Endothelial cell of hepatic sinusoid (primary cell): ENCODE measurements around the gene VCY1B.
"Not testable (repeated sequence)": the region's sequence is repeated elsewhere in the genome, so short reads cannot be mapped to it uniquely, and the experiment has no call there.

ENCODE experiments used
- in situ Hi-C: cut with HindIII; loops from 2 replicates; pipeline ENCODE4 v1.10.0; 2017; ENCODE audit warnings: low sequenced_read_pairs

The VCY1B gene

DNA sequence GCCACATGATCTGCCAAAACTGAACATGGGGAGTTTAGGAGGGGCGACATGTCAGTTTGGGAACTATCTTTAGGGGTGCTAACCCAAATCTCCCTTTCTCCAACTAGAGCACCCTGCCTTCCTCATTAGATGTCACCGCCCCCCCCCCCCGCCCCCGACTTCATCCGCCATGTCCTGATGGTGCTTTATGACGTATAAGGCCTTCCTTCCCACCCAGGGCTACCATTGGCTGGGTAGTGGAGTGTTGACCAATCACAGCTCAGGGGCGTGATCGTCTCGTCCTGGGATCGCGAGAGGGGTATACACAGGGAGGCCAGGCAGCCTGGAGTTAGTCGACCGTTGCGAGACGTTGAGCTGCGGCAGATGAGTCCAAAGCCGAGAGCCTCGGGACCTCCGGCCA, at the start of gene VCY1B:
VCY1B (plus strand) TSS at position 301 of the 400 bp plus-strand sequence; CDS start at position 364, 63 bp downstream.
- in situ Hi-C loops = not testable (repeated sequence)

- in situ Hi-C loops = not testable (repeated sequence)
Measured at GRCh38 chrY:14011916-14012315, 44.1 kb upstream of the VCY1B start.

DNA sequence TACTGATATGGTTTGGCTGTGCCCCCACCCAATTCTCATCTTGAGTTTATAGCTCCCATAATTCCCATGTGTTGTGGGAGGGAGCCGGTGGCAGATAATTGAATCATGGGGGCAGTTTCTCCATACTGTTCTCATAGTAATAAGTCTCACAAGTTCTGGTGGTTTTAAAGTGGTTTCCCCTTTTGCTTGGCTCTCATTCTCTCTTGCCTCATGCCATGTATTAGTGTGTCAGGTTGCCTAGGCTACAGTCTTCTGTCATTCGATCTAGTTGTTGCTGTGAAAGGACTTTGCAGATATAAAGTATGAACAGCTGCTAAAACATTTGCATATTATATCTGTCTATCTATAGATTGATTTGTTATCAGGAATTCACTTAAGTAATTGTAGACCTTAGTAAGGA, 25.6 kb upstream of the VCY1B start:
- in situ Hi-C loops = not testable (repeated sequence)

- in situ Hi-C loops = no loop called here
Measured at GRCh38 chrY:14085877-14086276, 29.9 kb downstream of the VCY1B start.
